PC-9 (cell line): ENCODE results near the gene USP17L17.
"Not testable (repeated sequence)": the region's sequence is repeated elsewhere in the genome, so short reads cannot be mapped to it uniquely, and the experiment has no call there.

Experiments
- EZH2 ChIP-seq: fragments of 200-600 bp; sonication (generic); IDR thresholded peaks from 2 replicates; pipeline ENCODE4 v1.8.0; 2017; ENCODE audit warnings: antibody characterized with exemption, low read depth
- TF ChIP-seq, protein P1 (sequence below): fragments of 200-600 bp; sonication (generic); conservative IDR thresholded peaks from 2 replicates; pipeline ENCODE4 v1.6.1; 2017; ENCODE audit warnings: mixed run types, antibody characterized with exemption, mild to moderate bottlenecking, moderate library complexity

- TF ChIP-seq, protein P1, sequence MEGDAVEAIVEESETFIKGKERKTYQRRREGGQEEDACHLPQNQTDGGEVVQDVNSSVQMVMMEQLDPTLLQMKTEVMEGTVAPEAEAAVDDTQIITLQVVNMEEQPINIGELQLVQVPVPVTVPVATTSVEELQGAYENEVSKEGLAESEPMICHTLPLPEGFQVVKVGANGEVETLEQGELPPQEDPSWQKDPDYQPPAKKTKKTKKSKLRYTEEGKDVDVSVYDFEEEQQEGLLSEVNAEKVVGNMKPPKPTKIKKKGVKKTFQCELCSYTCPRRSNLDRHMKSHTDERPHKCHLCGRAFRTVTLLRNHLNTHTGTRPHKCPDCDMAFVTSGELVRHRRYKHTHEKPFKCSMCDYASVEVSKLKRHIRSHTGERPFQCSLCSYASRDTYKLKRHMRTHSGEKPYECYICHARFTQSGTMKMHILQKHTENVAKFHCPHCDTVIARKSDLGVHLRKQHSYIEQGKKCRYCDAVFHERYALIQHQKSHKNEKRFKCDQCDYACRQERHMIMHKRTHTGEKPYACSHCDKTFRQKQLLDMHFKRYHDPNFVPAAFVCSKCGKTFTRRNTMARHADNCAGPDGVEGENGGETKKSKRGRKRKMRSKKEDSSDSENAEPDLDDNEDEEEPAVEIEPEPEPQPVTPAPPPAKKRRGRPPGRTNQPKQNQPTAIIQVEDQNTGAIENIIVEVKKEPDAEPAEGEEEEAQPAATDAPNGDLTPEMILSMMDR, result not testable (repeated sequence)
- not testable (repeated sequence) for TF ChIP-seq EZH2
Measured at GRCh38 chr4:9234085-9234484, 9.6 kb upstream of the USP17L17 start, which contains the start of gene USP17L15.
